ENCODE data around the gene TRIOBP.

GRCh38 chr22:37726241-37726887 is 29.5 kb downstream of the TRIOBP start:
- TF ChIP-seq, protein P1, sequence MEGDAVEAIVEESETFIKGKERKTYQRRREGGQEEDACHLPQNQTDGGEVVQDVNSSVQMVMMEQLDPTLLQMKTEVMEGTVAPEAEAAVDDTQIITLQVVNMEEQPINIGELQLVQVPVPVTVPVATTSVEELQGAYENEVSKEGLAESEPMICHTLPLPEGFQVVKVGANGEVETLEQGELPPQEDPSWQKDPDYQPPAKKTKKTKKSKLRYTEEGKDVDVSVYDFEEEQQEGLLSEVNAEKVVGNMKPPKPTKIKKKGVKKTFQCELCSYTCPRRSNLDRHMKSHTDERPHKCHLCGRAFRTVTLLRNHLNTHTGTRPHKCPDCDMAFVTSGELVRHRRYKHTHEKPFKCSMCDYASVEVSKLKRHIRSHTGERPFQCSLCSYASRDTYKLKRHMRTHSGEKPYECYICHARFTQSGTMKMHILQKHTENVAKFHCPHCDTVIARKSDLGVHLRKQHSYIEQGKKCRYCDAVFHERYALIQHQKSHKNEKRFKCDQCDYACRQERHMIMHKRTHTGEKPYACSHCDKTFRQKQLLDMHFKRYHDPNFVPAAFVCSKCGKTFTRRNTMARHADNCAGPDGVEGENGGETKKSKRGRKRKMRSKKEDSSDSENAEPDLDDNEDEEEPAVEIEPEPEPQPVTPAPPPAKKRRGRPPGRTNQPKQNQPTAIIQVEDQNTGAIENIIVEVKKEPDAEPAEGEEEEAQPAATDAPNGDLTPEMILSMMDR (conservative IDR thresholded peaks at IDR 0.05; ENCODE audit: low read length), result peak; percentile 41; the same call in 1 of the 2 replicates
- no peak for TF ChIP-seq EZH2phosphoT487 (IDR thresholded peaks at IDR 0.05; ENCODE audit: borderline replicate concordance, low read depth, low read length)
